ENCODE measurements around the gene BLVRB.
"Not testable (repeated sequence)": the region's sequence is repeated elsewhere in the genome, so short reads cannot be mapped to it uniquely, and the experiment has no call there.

The BLVRB gene

GRCh38 chr19:40486017-40486416 lies 20.5 kb upstream of the BLVRB start:
- DNase-seq (ENCODE audit: low spot score), result no peak

- DNase-seq (ENCODE audit: low spot score), result not testable (repeated sequence)
Observed at GRCh38 chr19:40475878-40476644, 10.5 kb upstream of the BLVRB start.

DNA sequence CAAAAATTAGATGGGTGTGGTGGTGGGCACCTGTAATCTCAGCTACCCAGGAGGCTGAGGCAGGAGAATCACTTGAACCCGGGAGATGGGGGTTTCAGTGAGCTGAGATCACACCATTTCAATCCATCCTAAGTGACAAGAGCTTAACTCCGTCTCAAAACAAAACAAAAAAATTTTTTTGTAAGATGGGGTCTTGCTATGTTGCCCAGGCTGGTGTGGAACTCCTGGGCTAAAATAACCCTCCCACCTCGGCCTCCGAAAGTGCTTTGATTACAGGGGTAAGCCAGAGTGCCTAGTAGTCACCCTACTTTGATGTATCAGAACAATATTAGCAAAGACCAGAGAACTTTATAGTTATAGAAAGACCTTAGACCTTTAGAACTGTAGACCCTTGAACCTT lies 9.2 kb upstream of the BLVRB start:
- DNase-seq (ENCODE audit: low spot score), result no peak

- DNase-seq (ENCODE audit: low spot score), result no peak
Observed at GRCh38 chr19:40472516-40472915, 7.0 kb upstream of the BLVRB start.

DNA sequence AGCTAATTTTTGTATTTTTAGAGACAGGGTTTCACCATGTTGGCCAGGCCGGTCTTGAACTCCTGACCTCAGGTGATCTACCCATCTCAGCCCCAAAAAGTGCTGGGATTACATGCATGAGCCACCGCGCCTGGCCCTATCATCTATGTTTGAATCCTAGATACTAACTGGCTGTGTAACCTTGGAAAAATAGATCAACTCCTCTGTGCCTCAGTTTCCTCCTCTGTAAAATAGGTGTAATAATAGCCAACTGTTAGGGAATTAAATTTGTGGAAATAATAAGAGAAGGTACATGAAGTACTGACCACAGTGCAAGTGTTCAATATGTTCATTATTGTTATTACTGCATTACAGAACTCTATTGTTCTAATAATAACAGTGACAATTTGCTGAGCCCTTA lies 5.6 kb upstream of the BLVRB start:
- DNase-seq (ENCODE audit: low spot score), result no peak

GRCh38 chr19:40469011-40469410 lies 3.5 kb upstream of the BLVRB start:
- no peak for DNase-seq (ENCODE audit: low spot score)

DNA sequence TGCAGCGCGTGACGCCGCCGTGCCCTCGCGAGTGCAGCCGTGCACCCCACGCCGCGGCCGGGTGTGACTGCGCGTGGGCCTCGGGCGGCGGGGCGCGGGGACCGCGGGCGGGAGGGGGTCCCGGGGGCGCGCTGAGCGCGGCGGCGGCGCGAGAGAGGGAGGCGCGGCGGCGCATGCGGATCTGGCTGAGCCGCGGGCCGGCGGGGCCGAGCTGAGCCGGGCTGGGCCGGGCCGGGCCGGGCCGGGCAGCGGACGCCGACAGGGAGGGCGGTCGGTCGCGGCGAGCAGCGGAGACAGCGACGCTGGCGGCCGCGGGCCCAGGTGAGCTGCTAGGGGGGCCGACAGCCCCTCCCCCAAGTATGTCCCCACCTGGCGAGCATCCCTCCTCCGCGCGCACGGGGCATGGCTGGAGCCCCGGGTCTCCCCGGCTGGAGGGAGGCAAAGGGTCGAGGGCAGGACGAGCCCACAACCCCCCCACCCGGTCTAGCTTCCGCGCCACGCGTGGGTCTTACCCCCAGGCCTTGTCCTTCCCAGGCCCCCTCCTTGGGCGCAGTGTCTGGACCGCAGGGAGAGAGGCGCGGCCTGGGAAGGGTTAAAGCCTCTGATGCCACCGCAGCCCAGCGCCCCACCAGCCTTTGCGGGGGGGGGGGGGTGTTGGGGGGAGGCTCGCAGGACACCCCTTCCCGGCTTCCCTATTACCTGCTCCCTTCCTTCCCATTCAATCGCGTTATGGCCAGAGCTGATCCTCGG lies 1.6 kb upstream of the BLVRB start, which contains the start of gene SPTBN4:
SPTBN4 (plus strand) TSS at position 17 of the 750 bp plus-strand sequence. CDS start 5,621 bp downstream, outside the sequence.
- DNase-seq (ENCODE audit: low spot score), result no peak

DNA sequence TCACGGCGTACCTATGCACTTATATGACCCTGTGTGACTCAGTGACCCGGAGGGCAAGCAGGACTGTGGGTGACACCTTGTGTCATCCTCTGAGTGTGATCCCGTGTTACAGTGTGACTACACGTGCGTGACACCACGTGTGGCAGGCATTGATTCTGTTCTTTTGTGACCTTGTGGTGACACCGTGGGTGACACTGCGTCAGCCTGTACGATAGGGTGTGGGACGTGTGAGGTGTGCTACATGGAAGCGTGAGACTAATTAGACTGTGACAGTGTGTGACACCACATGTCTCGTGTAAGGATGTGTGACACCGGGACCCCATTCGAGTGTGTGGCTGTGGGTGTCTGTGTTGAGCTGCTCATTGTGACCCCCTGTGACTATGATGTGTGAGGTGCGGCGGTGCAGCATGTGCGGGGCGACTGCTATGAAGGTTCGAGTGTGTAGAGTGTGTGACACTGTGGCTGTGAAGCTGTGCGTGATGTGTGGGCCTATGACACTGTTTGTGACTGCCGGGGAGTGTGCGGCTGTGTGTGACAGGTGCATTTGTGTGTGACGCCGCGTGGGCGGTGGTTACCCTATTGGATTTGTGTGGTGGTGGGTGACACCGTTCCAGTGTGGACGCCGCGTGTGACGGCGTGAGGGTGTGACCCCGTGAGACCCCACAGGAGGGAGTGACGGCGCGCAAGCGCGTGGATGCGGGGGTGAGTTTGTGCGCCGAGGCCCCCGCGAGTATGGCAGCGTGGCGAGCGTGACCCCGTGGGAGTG lies 857 bp upstream of the BLVRB start:
- no peak for DNase-seq (ENCODE audit: low spot score)

- DNase-seq (ENCODE audit: low spot score), result peak; percentile 44
Observed at GRCh38 chr19:40465025-40465556, 454 bp downstream of the BLVRB start.

- DNase-seq (ENCODE audit: low spot score), result peak; percentile 82
Observed at GRCh38 chr19:40464059-40465024, 1.2 kb downstream of the BLVRB start.

DNA sequence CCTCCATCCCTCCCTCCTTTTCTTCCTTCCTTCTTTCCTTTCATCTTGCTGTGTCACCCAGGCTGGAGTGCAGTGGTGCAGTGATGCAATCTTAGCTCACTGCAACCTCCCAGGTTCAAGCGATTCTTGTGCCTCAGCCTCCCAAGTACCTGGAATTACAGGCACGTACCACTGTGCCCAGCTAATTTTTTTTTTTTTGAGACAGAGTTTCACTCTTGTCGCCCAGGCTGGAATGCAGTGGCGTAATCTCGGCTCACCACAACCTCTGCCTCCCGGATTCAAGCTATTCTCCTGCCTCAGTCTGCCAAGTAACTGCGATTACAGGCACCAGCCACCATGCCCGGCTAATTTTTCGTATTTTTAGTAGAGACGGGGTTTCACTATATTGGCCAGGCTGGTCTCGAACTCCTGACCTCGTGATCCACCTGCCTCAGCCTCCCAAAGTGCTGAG lies 1.9 kb downstream of the BLVRB start:
- DNase-seq (ENCODE audit: low spot score), result not testable (repeated sequence)

DNA sequence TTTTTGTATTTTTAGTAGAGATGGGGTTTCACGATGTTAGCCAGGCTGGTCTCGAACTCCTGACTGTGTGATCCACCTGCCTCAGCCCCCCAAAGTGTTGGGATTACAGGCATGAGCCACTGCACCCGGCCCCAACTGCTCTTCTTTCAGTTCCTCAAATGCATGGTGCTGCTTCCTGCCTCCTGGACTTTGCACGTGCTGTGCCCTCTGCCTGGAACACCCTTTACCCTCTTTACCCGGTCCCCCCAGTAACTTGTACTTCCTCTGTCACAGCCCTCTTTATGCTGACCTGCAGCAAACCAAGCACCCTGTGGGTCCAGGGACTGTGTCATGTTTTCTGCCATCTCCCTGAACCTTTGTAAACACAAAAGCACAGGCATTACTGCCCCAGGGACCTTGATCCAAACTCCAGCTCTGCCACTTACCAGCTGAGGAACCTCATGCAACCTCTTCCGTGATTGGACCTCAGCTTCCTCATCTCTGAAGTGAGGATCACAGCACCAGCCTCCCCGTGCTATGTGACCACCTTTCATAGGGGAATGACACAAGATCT lies 3.8 kb downstream of the BLVRB start:
- no peak for DNase-seq (ENCODE audit: low spot score)

DNA sequence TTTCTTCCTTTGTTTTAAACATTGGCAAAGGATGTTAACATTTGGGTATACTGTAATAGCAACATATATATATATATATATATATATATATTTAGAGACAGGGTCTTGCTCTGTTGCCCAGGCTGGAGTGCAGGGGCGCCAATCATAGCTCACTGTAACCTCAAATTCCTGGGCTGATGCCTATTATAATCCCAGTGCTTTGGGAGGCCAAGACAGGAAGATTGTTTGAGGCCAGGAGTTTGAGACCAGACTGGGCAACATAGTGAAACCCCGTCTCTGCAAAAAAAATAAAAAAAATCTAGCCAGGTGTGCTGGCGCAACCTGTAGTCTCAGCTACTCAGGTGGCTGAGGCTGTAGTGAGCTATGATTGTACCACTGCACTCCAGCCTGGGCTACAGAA lies 5.4 kb downstream of the BLVRB start:
- DNase-seq (ENCODE audit: low spot score), result no peak

DNA sequence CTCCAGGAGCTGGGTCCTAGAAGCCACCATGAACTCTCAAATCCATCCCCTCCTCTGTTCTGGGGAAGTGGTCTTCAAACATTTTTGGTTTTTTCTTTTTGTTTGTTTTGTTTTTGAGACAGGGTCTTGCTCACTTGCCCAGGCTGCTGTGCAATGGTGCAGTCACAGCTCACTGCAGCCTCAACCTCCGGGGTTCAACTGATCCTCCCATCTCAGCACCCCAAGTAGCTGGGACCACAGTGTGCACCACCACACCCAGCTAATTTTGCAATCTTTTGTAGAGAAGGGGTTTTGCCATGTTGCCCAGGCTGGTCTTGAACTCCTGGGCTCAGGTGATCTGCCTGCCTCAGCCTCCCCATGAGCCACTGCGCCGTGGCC lies 7.0 kb downstream of the BLVRB start:
- no peak for DNase-seq (ENCODE audit: low spot score)

DNA sequence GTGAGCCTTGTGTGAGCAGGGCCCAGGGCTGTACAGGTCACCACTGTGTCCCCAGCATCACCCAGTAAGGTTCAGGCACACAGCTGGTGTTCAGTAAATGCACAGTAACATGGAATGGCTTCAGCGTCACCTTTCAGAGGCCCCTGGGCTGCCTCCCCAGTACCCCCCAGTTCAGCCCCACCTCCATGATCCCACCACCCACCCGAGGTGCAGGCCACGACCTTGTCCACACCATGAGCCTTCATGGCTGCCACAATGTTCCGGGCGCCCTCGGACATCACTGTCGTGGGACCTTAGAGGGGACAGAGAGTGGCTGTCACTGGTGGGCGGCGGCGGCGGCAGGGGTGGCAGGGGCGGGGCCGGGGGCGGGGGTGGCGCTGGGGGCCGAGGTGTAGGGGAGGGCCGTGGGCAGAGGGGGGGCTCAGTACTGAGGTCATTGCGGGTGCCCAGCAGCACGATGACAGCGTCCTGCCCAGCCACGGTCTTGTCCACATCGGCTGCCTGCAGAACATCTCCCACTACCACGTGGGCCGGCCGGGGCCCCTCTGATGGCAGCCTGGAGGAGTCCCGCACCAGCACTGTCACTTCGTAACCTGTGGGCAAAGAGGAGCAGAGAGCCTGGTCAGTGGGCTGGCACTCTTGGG lies 7.5 kb downstream of the BLVRB start:
- no peak for DNase-seq (ENCODE audit: low spot score)

- no peak for DNase-seq (ENCODE audit: low spot score)
Observed at GRCh38 chr19:40457048-40457447, 8.5 kb downstream of the BLVRB start.

DNA sequence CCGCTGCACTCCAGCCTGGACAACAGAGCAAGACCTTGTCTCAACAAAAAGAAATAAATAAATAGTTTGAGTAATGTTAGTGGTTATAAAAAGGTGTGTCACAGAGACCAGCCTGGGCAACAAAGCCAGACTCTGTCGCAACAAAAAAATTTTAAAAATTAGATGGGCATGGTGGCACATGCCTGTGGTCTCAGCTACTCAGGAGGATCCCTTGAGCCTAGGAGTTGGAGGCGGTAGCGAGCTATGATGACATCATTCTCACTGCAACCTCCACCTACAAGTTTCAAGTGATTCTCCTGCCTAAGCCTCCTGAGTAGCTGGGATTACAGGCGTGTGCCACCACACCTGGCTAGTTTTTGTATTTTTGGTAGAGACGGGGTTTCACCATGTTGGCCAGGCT lies 11.6 kb downstream of the BLVRB start:
- DNase-seq (ENCODE audit: low spot score), result not testable (repeated sequence)

DNA sequence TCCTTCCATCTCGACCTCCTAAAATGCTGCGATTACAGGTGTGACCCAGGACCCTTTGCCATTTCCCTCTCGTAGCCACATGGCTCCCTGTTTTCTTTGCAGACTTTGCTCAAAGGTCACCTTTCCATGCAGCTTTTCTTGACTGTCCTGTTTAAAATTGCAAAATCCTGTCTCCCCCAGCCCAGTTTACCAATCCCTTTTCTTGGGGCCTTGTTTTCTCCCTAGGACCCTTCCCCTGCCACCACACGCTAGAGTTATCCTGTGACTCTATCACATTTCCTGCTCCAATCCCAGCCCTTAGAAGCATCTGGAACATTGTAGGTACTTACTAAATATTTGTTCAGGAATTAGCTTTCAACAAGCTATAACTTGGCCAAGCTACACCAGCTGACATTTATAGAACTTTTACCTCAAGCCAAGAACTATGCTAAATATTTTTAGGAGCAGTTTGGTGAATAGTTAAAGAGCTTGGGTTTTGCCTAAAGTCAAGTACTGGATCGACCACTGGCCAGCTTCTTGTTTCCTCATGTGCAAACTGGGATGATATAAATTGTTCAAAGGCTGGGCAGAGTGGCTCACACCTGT lies 12.3 kb downstream of the BLVRB start:
- no peak for DNase-seq (ENCODE audit: low spot score)

DNA sequence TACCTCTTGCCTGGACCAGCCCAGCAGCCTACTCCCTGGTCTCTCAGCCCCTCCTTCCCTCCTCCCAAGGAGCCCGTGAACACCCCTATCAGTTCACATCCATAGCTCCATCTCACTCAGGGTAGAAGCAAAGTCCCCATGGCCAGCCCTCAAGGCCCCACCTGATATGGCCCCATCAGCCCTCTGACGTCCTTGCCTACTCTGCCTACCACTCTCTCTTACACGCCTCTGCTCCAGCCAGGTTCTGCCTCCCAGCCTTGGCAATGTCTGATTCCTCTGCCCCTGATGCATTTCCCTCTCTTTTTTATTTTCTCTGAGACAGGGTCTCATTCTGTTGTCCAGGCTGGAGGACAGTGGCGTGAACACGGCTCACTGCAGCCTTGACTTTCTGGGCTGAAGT lies 13.5 kb downstream of the BLVRB start:
- DNase-seq (ENCODE audit: low spot score), result no peak

DNA sequence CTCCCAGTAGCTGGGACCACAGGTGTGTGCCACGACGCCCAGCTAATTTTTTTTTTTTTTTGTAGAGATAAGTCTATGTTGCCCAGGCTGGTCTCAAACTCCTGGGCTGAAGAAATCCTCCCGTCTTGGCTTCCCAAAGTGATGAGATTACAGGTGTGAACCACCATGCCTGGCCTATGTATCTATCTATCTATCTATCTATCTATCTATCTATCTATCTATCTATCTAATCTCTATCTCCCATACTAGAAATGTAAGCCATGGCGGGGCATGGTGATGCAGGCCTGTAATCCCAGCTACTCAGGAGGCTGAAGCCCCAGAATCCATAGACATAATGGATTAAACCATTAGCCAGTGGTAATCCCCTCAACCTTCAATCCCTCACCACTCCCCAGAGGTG lies 14.9 kb downstream of the BLVRB start:
- DNase-seq (ENCODE audit: low spot score), result no peak

Data from hepatic stellate cell (primary cell).